Peyer's patch (tissue), 4 donors: ENCODE results near the gene FAM131B.

Experiments
- POLR2A ChIP-seq, 2 donors: fragments of 450-650 bp; IDR thresholded peaks; one replicate each; pipeline ENCODE4 v1.5.1; 2017; ENCODE audit warnings: antibody characterized with exemption in 2 of 2, mild to moderate bottlenecking in 2 of 2, moderate library complexity in 2 of 2
- TF ChIP-seq, protein P1 (sequence below), 6 experiments: fragments of 450-650 bp in 4 of 6; fragments of 200-600 bp in 2 of 6; sonication (generic) in 1 of 6; IDR thresholded peaks; one replicate each; pipeline ENCODE4 v1.5.1; 2017 to 2019; ENCODE audit warnings: antibody characterized with exemption in 6 of 6, mild to moderate bottlenecking in 3 of 6, moderate library complexity in 1 of 6

- TF ChIP-seq, protein P1, sequence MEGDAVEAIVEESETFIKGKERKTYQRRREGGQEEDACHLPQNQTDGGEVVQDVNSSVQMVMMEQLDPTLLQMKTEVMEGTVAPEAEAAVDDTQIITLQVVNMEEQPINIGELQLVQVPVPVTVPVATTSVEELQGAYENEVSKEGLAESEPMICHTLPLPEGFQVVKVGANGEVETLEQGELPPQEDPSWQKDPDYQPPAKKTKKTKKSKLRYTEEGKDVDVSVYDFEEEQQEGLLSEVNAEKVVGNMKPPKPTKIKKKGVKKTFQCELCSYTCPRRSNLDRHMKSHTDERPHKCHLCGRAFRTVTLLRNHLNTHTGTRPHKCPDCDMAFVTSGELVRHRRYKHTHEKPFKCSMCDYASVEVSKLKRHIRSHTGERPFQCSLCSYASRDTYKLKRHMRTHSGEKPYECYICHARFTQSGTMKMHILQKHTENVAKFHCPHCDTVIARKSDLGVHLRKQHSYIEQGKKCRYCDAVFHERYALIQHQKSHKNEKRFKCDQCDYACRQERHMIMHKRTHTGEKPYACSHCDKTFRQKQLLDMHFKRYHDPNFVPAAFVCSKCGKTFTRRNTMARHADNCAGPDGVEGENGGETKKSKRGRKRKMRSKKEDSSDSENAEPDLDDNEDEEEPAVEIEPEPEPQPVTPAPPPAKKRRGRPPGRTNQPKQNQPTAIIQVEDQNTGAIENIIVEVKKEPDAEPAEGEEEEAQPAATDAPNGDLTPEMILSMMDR (IDR thresholded peaks at IDR 0.05) = no peak
- no peak for TF ChIP-seq POLR2A (IDR thresholded peaks at IDR 0.05)
Observed at GRCh38 chr7:143388491-143389101, 26.1 kb upstream of the FAM131B start.
